HG03039 (cell line): Measurements from ENCODE around the gene JMJD4.
A peak's percentile ranks its signal among the peaks of the same experiment; 100 is the strongest.

Experiments
- ATAC-seq: cut with Tn5 transposase; IDR thresholded peaks from one replicate; pipeline ENCODE4 v1.9.1; 2021; ENCODE audit warnings: mild to moderate bottlenecking, moderate library complexity; ENCODE audit not compliant: unreplicated experiment

JMJD4 gene

GRCh38 chr1:227734856-227735538 is at the start of gene JMJD4, which contains the start of gene SNAP47:
Gene JMJD4 (minus strand): TSS chr1:227735302. CDS start chr1:227735273, 29 bp downstream.
Gene SNAP47 (plus strand): TSS chr1:227735435. CDS start chr1:227747737, 12,302 bp downstream.
- peak; percentile 93 for ATAC-seq

- ATAC-seq, result no peak
Observed at GRCh38 chr1:227782226-227782625, 47.1 kb upstream of the JMJD4 start.

GRCh38 chr1:227781314-227781930 is 46.3 kb upstream of the JMJD4 start:
- ATAC-seq, result no peak

GRCh38 chr1:227780101-227781044 is 45.3 kb upstream of the JMJD4 start:
- no peak for ATAC-seq

- ATAC-seq, result no peak
Observed at GRCh38 chr1:227779685-227780084, 44.6 kb upstream of the JMJD4 start.

GRCh38 chr1:227779021-227779441 is 43.9 kb upstream of the JMJD4 start:
- no peak for ATAC-seq

- no peak for ATAC-seq
Observed at GRCh38 chr1:227778401-227778947, 43.4 kb upstream of the JMJD4 start.

GRCh38 chr1:227777646-227778045 is 42.5 kb upstream of the JMJD4 start:
- ATAC-seq, result no peak

- no peak for ATAC-seq
Observed at GRCh38 chr1:227777156-227777555, 42.1 kb upstream of the JMJD4 start.

GRCh38 chr1:227776331-227776771 is 41.2 kb upstream of the JMJD4 start:
- no peak for ATAC-seq

GRCh38 chr1:227775841-227776240 is 40.7 kb upstream of the JMJD4 start:
- no peak for ATAC-seq

- ATAC-seq, result no peak
Observed at GRCh38 chr1:227774821-227775661, 39.9 kb upstream of the JMJD4 start.

- ATAC-seq, result no peak
Observed at GRCh38 chr1:227774051-227774731, 39.1 kb upstream of the JMJD4 start.

GRCh38 chr1:227773558-227773957 is 38.5 kb upstream of the JMJD4 start:
- ATAC-seq, result no peak

- no peak for ATAC-seq
Observed at GRCh38 chr1:227771771-227772170, 36.7 kb upstream of the JMJD4 start.

GRCh38 chr1:227771326-227771725 is 36.2 kb upstream of the JMJD4 start:
- no peak for ATAC-seq

GRCh38 chr1:227770812-227771211 is 35.7 kb upstream of the JMJD4 start:
- no peak for ATAC-seq

- no peak for ATAC-seq
Observed at GRCh38 chr1:227769936-227770494, 34.9 kb upstream of the JMJD4 start.
